ENCODE data around the gene PXMP4.

Gene PXMP4

GRCh38 chr20:33725607-33726264 is 5.6 kb upstream of the PXMP4 start:
- no peak for TF ChIP-seq CTCF (IDR thresholded peaks at IDR 0.05; ENCODE audit: low read depth, low read length)
- no peaks in the 10 kb centered on the region for H3K27me3 ChIP-seq (ENCODE audit: insufficient read depth, low read depth, severe bottlenecking)
- no peaks in the 10 kb centered on the region for H3K9me3 ChIP-seq (ENCODE audit: severe bottlenecking)
- H3K4me3 ChIP-seq (ENCODE audit: low read depth, low read length) = no peak overlapping the region
- no peak overlapping the region for H3K27ac ChIP-seq
- no peak for DNase-seq
- no peaks in the 10 kb centered on the region for H3K36me3 ChIP-seq

- Histone ChIP-seq H3K9me3 (ENCODE audit: severe bottlenecking) (no peaks in the 10 kb centered on the region), H3K27me3 (ENCODE audit: insufficient read depth, low read depth, severe bottlenecking) (no peaks in the 10 kb centered on the region), H3K36me3 (no peaks in the 10 kb centered on the region), H3K27ac (no peak overlapping the region), H3K4me3 (ENCODE audit: low read depth, low read length) (no peak overlapping the region)
- TF ChIP-seq CTCF (IDR thresholded peaks at IDR 0.05; ENCODE audit: low read depth, low read length) = no peak
- no peak for DNase-seq
Observed at GRCh38 chr20:33724439-33725094, 4.5 kb upstream of the PXMP4 start.

GRCh38 chr20:33721391-33722140 is 1.5 kb upstream of the PXMP4 start:
- no peak for TF ChIP-seq CTCF (IDR thresholded peaks at IDR 0.05; ENCODE audit: low read depth, low read length)
- H3K36me3 ChIP-seq = no peaks in the 10 kb centered on the region; the same call in 1 of the 2 replicates
- no peaks in the 10 kb centered on the region for H3K27me3 ChIP-seq (ENCODE audit: insufficient read depth, low read depth, severe bottlenecking)
- DNase-seq = no peak
- H3K27ac ChIP-seq = no peak overlapping the region
- no peak overlapping the region for H3K4me3 ChIP-seq (ENCODE audit: low read depth, low read length)
- H3K9me3 ChIP-seq (ENCODE audit: severe bottlenecking) = no peaks in the 10 kb centered on the region

- peak overlapping the region; percentile 47 for H3K27ac ChIP-seq
- no peaks in the 10 kb centered on the region; the same call in 1 of the 2 replicates for H3K36me3 ChIP-seq
- no peaks in the 10 kb centered on the region for H3K27me3 ChIP-seq (ENCODE audit: insufficient read depth, low read depth, severe bottlenecking)
- no peak for TF ChIP-seq CTCF (IDR thresholded peaks at IDR 0.05; ENCODE audit: low read depth, low read length)
- H3K4me3 ChIP-seq (ENCODE audit: low read depth, low read length) = peak overlapping the region; percentile 81
- no peaks in the 10 kb centered on the region for H3K9me3 ChIP-seq (ENCODE audit: severe bottlenecking)
- no peak for DNase-seq
Observed at GRCh38 chr20:33719277-33719988, 677 bp downstream of the PXMP4 start.

- no peak for TF ChIP-seq CTCF (IDR thresholded peaks at IDR 0.05; ENCODE audit: low read depth, low read length)
- no peak overlapping the region for H3K27ac ChIP-seq
Observed at GRCh38 chr20:33716498-33716897, 3.6 kb downstream of the PXMP4 start.

More at GRCh38 chr20:33716498-33716897, 3.6 kb downstream of the PXMP4 start:
- no peak overlapping the region for H3K4me3 ChIP-seq (ENCODE audit: low read depth, low read length)
- H3K27me3 ChIP-seq (ENCODE audit: insufficient read depth, low read depth, severe bottlenecking) = no peaks in the 10 kb centered on the region
- no peak for DNase-seq
- H3K36me3 ChIP-seq = peaks cover 4% of the 10 kb centered on the region
- H3K9me3 ChIP-seq (ENCODE audit: severe bottlenecking) = no peaks in the 10 kb centered on the region
